Gastroesophageal sphincter (tissue), 4 donors: ENCODE measurements around the gene SIPA1. TPM values are rescaled to one million over a fixed set of nuclear protein-coding genes. Genes with fewer than 3 reads are reported as not detected.

ENCODE experiments used
- ATAC-seq: fragments of 150-250 bp; one replicate; pipeline ENCODE4 v1.9.1; 2016; ENCODE audit warnings: mild to moderate bottlenecking, moderate library complexity
- H3K27ac ChIP-seq, 4 donors: fragments of 200-600 bp; sonication (generic) in 3 of 4; 1 replicate in 3 of 4; 2 replicates in 1 of 4; pipeline ENCODE4 v1.5.1; 2016 to 2019
- H3K27me3 ChIP-seq: fragments of 200-600 bp; sonication (generic); one replicate; pipeline ENCODE4 v1.5.1; 2019
- H3K36me3 ChIP-seq, 2 donors: fragments of 200-600 bp; sonication (generic); one replicate each; pipeline ENCODE4 v1.5.1; 2019; ENCODE audit warnings: control low read depth in 1 of 2
- H3K4me1 ChIP-seq, 3 donors: fragments of 200-600 bp; sonication (generic); 1 replicate in 2 of 3; 2 replicates in 1 of 3; pipeline ENCODE4 v1.5.1; 2016 to 2019; ENCODE audit warnings: control low read depth in 2 of 3
- H3K4me3 ChIP-seq, 2 donors: fragments of 200-600 bp; sonication (generic); one replicate each; pipeline ENCODE4 v1.5.1; 2019; ENCODE audit warnings: mild to moderate bottlenecking in 1 of 2, moderate library complexity in 1 of 2
- H3K9me3 ChIP-seq, 3 donors: fragments of 200-600 bp; sonication (generic); one replicate each; pipeline ENCODE4 v1.5.1; 2017 to 2019; ENCODE audit warnings: control low read depth in 2 of 3
- CTCF ChIP-seq, 4 experiments: fragments of 200-600 bp in 2 of 4; fragments of 450-650 bp in 2 of 4; sonication (generic) in 1 of 4; IDR thresholded peaks; one replicate each; pipeline ENCODE4 v1.5.1; 2017 to 2019; ENCODE audit warnings: antibody characterized with exemption in 4 of 4, mild to moderate bottlenecking in 2 of 4, moderate library complexity in 2 of 4
- EP300 ChIP-seq: sonication (generic); formaldehyde crosslinking; IDR thresholded peaks from one replicate; pipeline ENCODE4 v1.6.1; 2017; ENCODE audit warnings: antibody characterized with exemption, mild to moderate bottlenecking
- POLR2A ChIP-seq, 2 donors: fragments of 450-650 bp; IDR thresholded peaks; one replicate each; pipeline ENCODE4 v1.6.1; 2017; ENCODE audit warnings: antibody characterized with exemption in 2 of 2, mild to moderate bottlenecking in 2 of 2, moderate library complexity in 1 of 2
- POLR2AphosphoS5 ChIP-seq: sonication (generic); formaldehyde crosslinking; IDR thresholded peaks from one replicate; pipeline ENCODE4 v1.6.1; 2017; ENCODE audit warnings: antibody characterized with exemption
- WGBS, 2 donors: methylation state at CpG; one replicate each; pipeline ENCODE4 v1.1.5; 2018; ENCODE audit warnings: low coverage in 1 of 2; 5-methylcytosine and 5-hydroxymethylcytosine counted together
- total RNA-seq, 4 donors: library from RNA; depleted of rRNA; stranded (reverse); fragments of >200 nt; gene quantifications; one replicate each; pipeline ENCODE4 v1.1.0, GENCODE V29; 2016

Gene SIPA1
- total RNA-seq, 4 donors from 2014 or later = 32.9 to 45.0 (median 38.3) TPM

DNA sequence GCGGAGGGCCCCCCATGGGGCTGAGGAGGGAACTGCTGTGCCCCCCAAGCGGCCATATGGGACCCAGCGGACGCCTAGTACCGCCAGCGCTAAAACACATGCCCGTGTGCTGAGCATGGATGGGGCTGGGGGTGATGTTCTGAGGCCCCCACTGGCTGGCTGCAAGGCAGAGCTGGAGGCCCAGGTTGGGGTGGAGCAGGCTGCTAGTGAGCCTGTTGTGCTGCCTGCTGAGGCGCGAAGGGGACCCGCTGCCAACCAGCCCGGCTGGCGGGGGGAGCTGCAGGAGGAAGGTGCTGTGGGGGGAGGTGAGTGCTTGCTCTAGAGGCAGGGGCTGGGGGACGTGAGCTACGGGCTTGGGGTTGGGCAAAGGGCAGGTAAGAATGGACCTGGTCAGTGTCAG is 19.1 kb upstream of the SIPA1 start:
- H3K4me1 ChIP-seq = peaks cover 0 to 27% (median 11%) of the 10 kb centered on the region in 3 donors
- H3K36me3 ChIP-seq = peaks cover 0 to 69% of the 10 kb centered on the region in 2 donors
- no peak overlapping the region for H3K27ac ChIP-seq
- no peak for TF ChIP-seq CTCF (IDR thresholded peaks at IDR 0.05)
- no peak for TF ChIP-seq POLR2AphosphoS5
- no peak for TF ChIP-seq POLR2A (IDR thresholded peaks at IDR 0.05)
- H3K27me3 ChIP-seq = no peaks in the 10 kb centered on the region
- no peak for ATAC-seq
- no CpG with 5 or more reads among the region's 14 CpGs for WGBS, 2 donors
- no peaks in the 10 kb centered on the region for H3K9me3 ChIP-seq
- no peak overlapping the region for H3K4me3 ChIP-seq

DNA sequence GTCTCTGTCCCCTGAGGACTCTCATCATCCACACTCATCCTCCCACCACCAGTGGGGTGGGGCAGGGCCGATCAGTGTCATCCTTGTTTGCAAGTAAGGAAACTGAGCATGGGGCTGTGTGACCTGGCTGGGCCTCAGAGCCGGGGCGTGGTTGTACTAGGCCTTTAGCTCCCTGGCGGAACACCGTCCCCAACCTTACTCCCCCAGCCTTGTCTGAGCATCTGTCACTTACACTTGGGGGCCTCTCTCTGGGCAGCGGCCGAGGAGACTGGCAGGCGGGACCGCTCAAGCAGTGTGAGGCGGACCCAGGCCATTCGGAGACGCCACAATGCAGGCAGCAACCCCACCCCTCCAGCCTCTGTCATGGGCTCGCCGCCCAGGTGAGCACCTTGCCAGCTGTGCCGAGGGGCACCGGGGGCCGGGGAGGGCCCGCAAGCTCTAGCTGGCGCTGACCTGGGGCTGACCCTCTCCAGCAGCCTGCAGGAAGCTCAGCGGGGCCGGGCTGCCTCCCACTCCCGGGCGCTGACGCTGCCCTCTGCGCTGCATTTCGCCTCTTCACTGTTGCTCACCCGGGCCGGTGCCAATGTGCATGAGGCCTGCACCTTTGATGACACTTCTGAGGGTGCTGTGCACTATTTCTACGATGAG is 18.5 kb upstream of the SIPA1 start:
- Histone ChIP-seq H3K9me3 (no peaks in the 10 kb centered on the region), H3K36me3 (peaks cover 0 to 76% of the 10 kb centered on the region in 2 donors), H3K4me3 (no peak overlapping the region), H3K27me3 (no peaks in the 10 kb centered on the region), H3K4me1 (peaks cover 0 to 27% (median 11%) of the 10 kb centered on the region in 3 donors), H3K27ac (no peak overlapping the region)
- no peak for ATAC-seq
- TF ChIP-seq EP300 (no peak), POLR2A (IDR thresholded peaks at IDR 0.05) (no peak), POLR2AphosphoS5 (no peak), CTCF (IDR thresholded peaks at IDR 0.05) (no peak)
- WGBS, 2 donors = 88 to 100% methylated on average over 1 to 6 of the region's 29 CpGs

DNA sequence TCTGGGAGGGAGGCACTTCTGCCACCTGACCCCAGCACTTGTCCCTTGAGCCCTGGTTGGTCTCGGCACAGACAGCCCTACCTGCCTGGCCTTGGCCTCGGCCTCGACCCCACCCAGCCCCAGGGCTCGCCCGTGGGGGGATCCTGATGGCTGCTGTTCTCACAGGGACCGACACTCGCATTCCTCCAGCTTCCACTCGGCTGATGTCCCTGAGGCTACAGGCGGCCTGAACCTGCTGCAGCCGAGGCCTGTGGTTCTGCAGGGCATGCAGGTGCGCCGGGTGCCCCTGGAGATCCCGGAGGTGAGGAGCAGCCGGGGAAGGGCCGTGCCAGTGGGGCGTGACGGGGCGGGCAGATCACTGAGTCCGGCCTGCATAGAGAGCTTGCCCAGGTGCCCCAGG is 17.2 kb upstream of the SIPA1 start:
- H3K27ac ChIP-seq = no peak overlapping the region
- H3K9me3 ChIP-seq = no peaks in the 10 kb centered on the region
- peaks cover 0 to 29% (median 11%) of the 10 kb centered on the region in 3 donors for H3K4me1 ChIP-seq
- H3K36me3 ChIP-seq = peaks cover 0 to 88% of the 10 kb centered on the region in 2 donors
- ATAC-seq = no peak
- TF ChIP-seq CTCF (IDR thresholded peaks at IDR 0.05) = no peak
- no peak for TF ChIP-seq POLR2AphosphoS5
- no peak for TF ChIP-seq EP300
- TF ChIP-seq POLR2A (IDR thresholded peaks at IDR 0.05) = no peak
- no peaks in the 10 kb centered on the region for H3K27me3 ChIP-seq
- WGBS, 2 donors = no CpG with 5 or more reads among the region's 19 CpGs
- H3K4me3 ChIP-seq = no peak overlapping the region

GRCh38 chr11:65621460-65621859 is 16.4 kb upstream of the SIPA1 start:
- no peak for ATAC-seq
- Histone ChIP-seq H3K4me3 (no peak overlapping the region), H3K9me3 (no peaks in the 10 kb centered on the region), H3K4me1 (peaks cover 0 to 31% (median 9%) of the 10 kb centered on the region in 3 donors), H3K27me3 (no peaks in the 10 kb centered on the region), H3K36me3 (peaks cover 0 to 96% of the 10 kb centered on the region in 2 donors), H3K27ac (no peak overlapping the region)
- 89 to 92% methylated on average over 2 to 7 of the region's 14 CpGs for WGBS, 2 donors
- TF ChIP-seq CTCF (IDR thresholded peaks at IDR 0.05) (no peak), POLR2A (IDR thresholded peaks at IDR 0.05) (no peak), POLR2AphosphoS5 (no peak), EP300 (no peak)

GRCh38 chr11:65622011-65622410 is 15.9 kb upstream of the SIPA1 start:
- Histone ChIP-seq H3K36me3 (peaks cover 0 to 100% of the 10 kb centered on the region in 2 donors), H3K27ac (no peak overlapping the region), H3K27me3 (no peaks in the 10 kb centered on the region), H3K4me1 (peaks cover 0 to 26% (median 3%) of the 10 kb centered on the region in 3 donors), H3K9me3 (no peaks in the 10 kb centered on the region), H3K4me3 (no peak overlapping the region)
- 83 to 100% methylated on average over 2 of the region's 16 CpGs for WGBS, 2 donors
- no peak for ATAC-seq
- TF ChIP-seq POLR2AphosphoS5 = no peak
- TF ChIP-seq POLR2A (IDR thresholded peaks at IDR 0.05) = no peak
- no peak for TF ChIP-seq EP300
- TF ChIP-seq CTCF (IDR thresholded peaks at IDR 0.05) = no peak
